DMS153 treated with DMSO at 0.1 percent for 48 hours (cell line): ENCODE results near the gene VPS11.

Source experiments
- DNase-seq: peaks from one replicate; lab custom pipeline; 2025; ENCODE audit not compliant: unreplicated experiment; lab: John Stamatoyannopoulos, UW

VPS11 gene

DNA sequence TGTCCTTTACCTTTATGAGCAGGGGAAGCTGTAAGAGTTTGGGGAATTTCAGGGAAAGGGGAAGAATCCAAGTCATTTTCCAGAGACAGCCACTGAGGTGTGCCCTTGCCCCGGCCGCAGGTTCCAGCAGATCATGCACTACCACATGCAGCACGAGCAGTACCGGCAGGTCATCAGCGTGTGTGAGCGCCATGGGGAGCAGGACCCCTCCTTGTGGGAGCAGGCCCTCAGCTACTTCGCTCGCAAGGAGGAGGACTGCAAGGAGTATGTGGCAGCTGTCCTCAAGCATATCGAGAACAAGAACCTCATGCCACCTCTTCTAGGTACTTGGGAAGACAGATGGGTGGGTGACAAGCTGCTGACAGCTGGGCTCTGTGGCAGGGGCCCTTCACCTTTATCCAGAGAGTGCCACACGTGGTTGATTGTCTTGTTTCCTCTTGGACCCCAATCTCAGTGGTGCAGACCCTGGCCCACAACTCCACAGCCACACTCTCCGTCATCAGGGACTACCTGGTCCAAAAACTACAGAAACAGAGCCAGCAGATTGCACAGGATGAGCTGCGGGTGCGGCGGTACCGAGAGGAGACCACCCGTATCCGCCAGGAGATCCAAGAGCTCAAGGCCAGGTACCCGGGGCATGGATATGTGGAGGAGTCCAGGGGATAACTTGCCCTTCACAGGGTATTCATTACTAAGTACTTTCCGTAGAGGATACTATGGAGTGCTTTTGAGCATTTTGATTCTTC lies 11.2 kb downstream of the VPS11 start:
- DNase-seq, result no peak

DNA sequence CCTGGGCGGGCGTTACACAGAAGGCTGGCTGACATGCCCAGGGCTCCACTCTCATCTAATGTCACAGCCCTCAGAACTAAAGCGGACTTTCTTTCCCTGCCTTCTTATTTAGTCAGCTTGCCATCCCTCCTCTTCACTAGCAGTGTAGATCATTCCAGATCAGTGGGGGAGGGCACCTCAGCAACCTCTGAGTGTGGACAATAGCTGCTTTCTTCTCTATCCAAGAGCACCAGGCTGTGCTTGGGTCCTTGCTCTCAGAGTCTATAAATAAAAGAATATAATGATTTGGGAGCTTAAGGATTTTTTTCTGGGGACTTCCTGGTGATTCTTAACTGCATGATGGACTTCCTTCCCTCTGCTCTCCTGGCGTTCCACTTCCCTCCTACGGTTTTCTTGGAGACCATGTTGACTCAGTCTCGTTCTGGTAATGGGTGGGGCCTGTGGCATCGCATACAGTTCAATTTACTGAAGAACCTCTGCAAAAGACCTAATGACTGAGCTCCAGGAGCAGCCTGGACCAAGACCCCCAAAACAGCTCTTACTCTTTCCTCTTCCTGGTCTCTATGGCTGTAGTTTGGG lies 14.2 kb downstream of the VPS11 start:
- DNase-seq, result no peak

DNA sequence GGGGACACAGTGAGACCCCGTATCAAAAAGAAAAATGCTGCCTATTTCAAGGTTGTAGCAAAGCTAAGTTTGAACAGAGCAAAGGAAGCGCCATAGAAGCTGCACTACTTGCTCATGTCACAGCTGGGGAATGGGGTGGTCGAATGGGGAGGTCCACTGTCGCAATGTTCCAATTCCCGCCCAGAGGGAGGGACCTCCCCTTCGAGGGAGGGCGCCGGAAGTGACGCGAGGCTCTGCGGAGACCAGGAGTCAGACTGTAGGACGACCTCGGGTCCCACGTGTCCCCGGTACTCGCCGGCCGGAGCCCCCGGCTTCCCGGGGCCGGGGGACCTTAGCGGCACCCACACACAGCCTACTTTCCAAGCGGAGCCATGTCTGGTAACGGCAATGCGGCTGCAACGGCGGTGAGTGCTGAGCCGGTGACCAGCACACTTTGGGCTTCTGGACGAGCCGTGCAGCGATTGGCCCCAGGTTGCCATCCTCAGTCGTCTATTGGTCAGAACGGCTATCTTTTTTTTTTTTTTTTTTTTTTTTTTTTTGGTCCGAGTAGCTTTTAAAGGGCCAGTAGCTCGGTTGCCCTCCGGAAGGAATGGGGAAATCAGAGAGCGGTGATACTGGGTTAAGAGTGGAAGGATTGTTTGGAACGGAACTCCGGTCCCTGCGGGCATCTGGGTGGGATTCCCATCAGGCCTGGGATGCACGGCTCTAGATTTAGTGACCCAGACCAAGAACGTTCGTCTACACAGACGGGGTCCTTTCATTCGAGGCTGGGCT lies 17.2 kb downstream of the VPS11 start, which contains the start of gene HMBS:
Gene HMBS (plus strand): TSS at position 219 of the 774 bp plus-strand sequence. CDS start 153 bp downstream, at position 372.
- DNase-seq, result peak; percentile 88

DNA sequence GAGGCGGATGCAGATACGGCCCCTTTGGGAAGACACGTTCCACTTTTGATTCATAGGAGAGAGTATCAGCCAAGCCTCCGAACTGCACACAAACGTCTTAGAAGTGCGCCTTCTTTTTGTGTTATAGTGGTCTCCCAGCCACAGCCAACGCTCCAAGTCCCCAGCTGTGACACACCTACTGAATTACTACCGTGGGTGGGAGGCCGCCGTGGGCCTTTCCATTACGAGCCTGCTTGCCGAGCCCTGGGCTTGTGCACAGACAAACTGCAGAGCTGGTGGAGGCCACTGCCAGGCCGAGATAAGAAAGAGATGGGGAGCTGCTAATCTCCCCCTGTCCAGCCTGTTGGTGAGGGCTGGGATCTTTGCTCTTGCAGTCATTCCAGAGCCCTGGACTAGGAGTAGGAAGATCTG lies 17.8 kb downstream of the VPS11 start:
- no peak for DNase-seq

DNA sequence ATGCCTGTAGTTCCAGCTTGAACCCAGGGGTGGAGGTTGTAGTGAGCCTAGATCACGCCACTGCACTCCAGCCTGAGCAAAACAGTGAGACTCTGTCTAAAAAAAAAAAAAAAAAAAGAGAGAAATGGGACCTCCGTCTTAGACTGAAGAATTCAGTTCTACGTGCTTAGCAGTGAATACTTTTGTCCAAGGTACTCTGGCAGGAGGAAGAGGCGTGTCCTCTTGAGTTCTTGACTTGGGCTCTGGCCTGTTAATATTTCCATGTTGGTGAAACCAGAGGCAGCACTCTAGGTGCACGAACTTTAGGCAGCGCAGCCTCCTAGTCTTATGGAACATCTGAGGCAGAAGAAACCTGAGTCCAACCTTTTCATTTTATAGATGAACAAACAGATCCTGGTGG lies 19.5 kb downstream of the VPS11 start:
- no peak for DNase-seq

DNA sequence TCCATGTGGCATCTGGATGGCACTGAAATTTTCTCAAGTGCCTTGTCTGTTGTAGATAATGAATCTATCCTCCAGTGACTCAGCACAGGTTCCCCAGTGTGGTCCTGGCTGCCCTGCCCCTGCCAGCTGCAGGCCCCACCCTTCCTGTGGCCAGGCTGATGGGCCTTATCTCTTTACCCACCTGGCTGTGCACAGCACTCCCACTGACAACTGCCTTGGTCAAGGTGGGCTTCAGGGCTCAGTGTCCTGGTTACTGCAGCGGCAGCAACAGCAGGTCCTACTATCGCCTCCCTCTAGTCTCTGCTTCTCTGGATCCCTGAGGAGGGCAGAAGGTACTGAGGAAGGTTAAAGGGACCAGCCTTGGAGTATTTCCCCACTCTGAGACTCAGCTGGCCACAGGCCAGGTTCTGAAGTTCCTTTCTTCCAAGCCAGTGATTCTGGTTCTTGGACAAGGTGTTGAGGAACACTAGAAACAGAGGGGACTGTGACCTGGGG lies 20.2 kb downstream of the VPS11 start:
- DNase-seq, result no peak

DNA sequence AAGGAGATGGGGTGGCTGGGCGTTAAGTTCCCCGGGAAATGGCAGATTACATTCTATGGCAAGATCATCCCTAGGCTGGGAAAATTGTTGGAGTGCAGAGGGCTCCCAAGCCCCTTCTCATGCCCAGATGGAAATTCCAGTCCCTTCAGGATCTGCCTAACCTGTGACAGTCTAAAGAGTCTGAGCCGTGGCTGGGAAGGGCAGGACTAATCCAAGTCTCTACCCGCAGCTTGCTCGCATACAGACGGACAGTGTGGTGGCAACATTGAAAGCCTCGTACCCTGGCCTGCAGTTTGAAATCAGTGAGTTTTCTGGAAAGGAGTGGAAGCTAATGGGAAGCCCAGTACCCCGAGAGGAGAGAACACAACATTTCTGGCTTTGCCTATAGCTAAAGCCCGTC lies 20.8 kb downstream of the VPS11 start:
- no peak for DNase-seq

DNA sequence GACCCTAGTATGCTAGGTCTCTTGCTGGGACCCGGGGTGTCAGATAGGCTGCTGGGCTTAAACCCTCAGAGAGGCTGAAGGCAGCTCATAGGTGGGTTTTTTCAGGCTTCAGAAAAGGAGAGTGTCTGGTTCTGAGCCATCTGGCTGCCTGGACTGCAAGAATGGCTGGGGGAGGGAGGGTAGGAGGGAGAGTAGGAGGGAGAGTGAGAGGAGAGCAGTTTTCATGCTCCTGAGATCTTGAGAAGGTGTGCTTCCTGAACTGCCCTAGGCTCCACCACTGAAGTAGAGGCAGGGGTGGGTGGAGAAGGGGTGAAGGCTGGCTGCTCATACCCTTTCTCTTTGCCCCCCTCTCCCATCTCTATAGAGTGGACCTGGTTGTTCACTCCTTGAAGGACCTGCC lies 21.7 kb downstream of the VPS11 start:
- no peak for DNase-seq

DNA sequence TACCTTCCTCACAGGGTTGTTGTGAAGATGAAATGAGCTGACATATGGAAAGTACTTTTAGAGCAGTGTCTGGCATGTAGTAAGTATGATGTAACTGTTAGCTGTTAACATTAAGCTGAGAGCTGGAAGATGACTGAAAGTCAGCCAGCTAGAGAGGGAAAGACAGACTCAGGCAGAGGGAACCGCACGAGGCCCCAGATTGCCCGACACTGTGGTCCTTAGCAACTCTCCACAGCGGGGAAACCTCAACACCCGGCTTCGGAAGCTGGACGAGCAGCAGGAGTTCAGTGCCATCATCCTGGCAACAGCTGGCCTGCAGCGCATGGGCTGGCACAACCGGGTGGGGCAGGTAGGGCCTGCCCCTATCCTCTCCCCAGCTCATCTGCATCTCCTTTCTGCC lies 23.6 kb downstream of the VPS11 start:
- DNase-seq, result no peak

DNA sequence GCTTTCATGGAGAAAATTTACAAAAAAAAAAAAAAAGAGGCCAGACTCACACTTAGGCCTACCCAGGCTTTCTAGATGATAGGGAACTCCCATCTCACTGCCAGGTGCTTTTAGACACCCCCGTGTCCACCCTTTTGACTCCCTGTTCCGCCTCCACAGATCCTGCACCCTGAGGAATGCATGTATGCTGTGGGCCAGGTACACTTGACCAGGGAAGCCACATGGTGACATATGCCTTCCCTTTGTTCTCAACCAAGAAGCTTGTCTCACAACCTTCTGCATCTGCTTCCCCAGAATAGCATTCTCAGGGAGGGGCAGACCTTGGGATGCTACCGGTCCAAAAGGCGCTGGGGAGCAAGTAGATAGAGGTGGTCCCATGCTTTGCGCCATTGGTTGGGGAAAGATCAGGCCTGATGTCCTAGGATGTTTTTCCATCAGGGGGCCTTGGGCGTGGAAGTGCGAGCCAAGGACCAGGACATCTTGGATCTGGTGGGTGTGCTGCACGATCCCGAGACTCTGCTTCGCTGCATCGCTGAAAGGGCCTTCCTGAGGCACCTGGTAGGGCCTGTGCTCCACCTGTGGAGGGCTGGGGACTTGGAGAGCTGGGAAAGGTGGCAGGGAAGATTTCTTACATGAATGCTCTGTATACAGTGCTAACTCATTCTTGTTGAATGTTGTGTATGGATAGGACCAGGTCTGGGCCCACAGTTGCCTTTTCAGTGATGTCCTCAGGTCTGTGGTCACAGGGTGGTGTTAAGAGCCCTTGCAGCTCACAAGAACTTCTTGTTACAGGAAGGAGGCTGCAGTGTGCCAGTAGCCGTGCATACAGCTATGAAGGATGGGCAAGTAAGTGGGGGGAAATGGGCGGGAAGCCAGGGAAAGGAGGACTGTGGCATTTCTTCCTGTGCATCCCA lies 24.6 kb downstream of the VPS11 start:
- no peak for DNase-seq

DNA sequence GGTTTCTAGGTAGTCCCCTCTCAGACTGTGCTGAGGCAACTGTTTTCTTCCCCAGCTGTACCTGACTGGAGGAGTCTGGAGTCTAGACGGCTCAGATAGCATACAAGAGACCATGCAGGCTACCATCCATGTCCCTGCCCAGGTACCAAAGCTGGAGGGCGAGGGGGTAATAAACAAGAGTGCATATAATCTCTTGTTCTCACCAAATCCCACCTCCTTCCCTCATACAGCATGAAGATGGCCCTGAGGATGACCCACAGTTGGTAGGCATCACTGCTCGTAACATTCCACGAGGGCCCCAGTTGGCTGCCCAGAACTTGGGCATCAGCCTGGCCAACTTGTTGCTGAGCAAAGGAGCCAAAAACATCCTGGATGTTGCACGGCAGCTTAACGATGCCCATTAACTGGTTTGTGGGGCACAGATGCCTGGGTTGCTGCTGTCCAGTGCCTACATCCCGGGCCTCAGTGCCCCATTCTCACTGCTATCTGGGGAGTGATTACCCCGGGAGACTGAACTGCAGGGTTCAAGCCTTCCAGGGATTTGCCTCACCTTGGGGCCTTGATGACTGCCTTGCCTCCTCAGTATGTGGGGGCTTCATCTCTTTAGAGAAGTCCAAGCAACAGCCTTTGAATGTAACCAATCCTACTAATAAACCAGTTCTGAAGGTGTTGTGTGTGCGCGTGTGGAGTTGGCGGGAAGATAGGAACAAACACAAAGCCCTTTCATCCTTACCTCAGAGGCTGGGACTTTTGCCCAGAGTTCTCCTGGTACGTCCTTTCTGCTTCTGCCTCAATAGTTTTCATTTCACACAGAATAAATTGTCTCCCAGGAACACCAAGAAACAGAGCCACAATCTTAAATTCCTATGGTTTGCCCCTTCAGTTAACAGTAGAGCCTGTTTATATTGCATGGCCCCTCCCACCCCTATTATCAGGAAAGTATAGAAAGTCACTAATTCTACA lies 25.5 kb downstream of the VPS11 start:
- no peak for DNase-seq

DNA sequence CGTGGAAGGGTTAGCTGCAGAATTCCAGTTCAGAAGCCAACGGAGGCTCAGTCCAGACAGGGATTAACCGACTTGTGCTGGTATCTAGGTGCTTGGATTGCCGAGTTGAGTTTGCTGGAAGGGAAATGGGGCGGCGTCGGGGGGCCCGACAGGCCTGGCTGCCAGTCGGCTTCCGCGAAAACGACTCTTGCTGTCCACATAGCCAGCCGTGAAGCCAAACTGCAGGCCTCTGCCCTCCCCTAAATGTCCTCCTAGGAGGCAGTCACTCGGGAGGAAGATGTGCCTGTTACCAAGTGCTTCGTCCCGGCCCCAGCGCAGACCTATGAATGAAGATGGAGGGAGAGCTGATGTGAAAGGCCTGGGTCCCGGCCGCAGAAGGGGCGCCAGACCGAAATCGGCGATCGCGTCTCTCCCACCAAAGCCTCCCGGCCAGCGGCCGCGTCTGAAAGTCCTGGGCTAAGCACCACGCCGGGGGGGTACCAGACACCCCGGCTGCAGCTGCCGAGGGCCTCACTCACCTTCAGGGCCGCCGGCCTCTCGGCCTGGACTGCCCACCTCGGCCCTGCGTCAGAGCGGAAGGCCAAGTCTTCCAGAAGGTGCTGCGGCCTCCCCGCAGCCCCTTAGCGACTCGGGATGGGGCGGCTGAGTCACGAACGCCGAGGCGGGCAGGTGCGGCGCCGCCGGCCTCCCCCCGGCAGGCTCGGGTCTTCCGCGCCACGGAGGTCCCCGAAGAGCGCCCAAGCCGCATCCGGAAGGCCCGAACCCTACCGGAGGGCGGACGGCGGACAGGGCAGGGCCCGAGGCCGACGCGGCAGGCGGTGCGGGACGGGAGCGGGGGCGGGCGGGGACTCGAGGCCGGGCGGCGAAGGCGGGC lies 26.6 kb downstream of the VPS11 start:
- no peak for DNase-seq

DNA sequence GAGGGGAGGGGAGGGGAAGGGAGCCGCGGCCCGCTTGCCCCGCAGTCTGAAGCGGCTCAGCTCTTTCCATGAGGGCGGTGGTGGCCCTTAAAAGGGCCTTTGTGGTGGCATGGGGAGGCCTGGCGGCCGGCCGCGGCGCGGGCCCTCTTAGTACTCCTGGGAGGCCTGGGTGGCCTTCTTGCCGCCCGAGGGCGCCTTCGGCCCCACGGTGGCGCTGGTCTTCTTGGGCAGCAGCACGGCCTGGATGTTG lies 27.1 kb downstream of the VPS11 start:
- DNase-seq, result no peak

DNA sequence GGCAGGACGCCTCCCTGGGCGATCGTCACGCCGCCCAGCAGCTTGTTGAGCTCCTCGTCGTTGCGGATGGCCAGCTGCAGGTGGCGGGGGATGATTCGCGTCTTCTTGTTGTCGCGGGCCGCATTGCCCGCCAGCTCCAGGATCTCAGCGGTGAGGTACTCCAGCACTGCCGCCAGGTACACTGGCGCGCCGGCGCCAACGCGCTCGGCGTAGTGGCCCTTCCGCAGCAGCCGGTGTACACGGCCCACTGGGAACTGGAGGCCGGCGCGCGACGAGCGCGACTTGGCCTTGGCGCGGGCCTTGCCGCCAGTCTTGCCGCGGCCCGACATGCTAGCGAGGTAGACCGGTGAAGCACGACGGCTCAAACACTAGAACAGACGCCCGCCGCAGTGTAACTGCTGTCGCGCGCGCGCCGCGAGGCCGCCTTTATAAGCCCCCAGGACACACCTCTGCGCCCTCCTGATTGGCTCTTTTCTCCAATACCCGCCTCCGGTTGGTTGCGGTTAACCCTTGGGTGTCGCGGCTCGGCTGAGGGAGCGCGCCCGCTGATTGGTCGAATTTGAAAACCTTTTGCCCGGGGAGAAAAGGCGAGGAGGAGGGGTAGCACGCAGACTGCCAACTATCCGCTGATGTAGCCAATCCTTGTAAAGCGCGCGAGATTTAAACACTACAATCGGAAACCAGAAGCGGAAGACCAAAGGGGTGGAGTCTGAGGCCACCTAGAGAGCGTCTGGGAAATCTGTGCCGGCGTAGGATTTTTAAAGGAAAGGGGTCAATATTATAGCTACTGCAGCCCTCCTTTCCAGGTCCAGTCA lies 27.7 kb downstream of the VPS11 start:
- peak; percentile 99 for DNase-seq

DNA sequence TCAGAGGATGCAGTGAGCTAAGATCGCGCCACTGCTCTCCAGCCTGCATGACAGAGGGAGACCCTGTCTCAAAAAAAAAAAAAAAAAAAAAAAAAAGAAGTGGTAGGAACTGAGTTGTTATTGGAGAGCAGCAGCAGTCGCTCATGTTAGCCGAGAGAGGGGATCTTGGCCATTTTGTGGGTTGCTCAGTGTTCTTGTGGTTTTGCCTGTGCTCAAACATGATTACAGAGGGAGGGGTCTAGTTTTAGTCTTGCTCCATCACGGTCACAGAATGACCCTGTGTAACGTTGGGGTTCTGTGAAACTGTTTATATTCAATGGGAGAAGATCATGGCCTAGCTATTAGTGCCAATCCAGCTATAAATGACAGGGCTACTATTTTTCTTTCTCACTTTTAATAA lies 32.1 kb downstream of the VPS11 start:
- DNase-seq, result no peak

DNA sequence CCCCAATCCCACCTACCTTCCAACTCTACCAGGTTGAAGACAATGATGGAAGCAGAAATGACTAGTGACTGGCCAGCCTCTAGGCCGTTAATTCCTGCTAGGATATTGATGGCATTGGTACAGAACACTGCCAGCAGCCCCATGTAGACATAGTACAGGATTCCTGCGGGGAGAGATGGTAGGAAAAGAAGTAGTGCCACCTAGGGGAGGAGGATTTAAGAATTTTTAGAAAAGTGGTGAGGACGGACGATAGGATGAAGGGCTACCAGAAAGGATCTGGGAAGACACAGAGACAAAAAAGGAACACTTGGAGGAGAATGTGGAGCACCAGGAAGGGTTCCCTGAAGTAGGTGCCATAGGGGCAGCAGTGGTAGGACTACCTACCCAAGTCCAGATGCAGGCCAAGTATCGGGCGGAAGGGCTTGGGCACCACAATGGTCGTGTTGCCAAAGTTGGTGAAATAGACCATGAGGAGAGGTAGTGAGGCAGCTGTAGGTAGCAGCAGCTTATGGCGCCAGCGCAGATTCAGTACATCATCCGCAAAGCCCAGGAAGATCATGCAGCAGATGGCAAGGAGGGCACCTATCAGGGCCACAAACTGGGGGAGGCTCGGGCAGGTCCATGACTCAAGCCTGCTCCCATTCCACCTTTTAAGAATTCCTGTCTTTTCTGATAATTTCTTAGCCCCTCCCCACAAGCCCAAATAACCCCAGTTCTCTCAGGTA lies 32.8 kb downstream of the VPS11 start:
- DNase-seq, result no peak

DNA sequence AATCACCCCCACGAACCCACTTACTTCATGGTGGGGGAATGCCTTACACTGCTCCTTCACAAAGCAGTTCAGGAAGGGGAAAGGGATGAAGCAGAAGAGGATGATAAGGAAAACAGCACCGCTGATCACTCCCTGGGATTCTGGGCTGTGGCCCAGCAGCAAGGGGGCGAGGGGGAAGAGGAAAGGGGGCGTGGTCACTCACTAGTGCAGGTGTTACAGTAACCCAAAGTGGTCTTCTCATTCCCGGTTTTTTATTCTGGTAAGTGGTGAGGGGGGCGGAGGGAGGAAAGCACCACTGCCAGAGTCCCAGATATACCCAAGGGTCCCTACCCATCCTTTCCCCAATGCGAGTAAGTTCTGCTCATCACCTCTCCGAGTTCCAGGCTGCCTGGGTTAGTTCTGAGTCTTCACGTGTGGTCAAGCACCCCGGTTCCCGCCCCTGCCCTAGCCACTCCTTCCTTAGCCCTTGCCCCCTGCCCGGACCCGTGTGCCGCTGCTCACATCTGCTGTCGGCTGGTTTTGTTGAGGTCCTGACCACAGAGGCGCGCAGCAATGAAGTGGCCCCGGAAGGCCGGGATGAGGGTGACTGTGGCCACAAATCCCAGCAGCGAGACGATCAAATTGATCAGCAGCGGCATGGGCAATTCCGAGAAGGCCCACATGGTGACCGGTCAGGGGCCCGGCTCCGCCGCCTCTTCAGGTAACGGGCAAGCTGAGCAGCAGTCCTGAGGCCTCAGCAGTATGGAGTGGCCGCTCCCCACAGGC lies 33.6 kb downstream of the VPS11 start:
- DNase-seq, result no peak
